Osteoblast (primary cell): ENCODE data around the gene ANKRD44. TPM values are rescaled to one million over a fixed set of nuclear protein-coding genes. Genes with fewer than 3 reads are reported as not detected.

ENCODE experiments used
- DNase-seq: peaks from one replicate; pipeline ENCODE4 v3.0.0; 2011; ENCODE audit warnings: low spot score, mixed read lengths; ENCODE audit not compliant: insufficient read length; ENCODE audit errors: missing footprints
- H2AFZ ChIP-seq: 2 replicates; pipeline ENCODE4 v1.6.0; 2011; ENCODE audit warnings: mild to moderate bottlenecking, low read length
- H3K27ac ChIP-seq: 2 replicates; pipeline ENCODE4 v1.5.1; 2011; ENCODE audit warnings: mild to moderate bottlenecking, low read depth, low read length, moderate library complexity
- H3K27me3 ChIP-seq: 2 replicates; pipeline ENCODE4 v1.6.0; 2012; ENCODE audit warnings: mild to moderate bottlenecking, control low read depth, inconsistent platforms, low read length, moderate library complexity; ENCODE audit not compliant: insufficient read depth
- H3K36me3 ChIP-seq: 2 replicates; pipeline ENCODE4 v1.5.1; 2011; ENCODE audit warnings: mild to moderate bottlenecking, low read length, control low read depth, moderate library complexity; ENCODE audit not compliant: insufficient read depth
- H3K4me1 ChIP-seq: 2 replicates; pipeline ENCODE4 v1.5.1; 2011; ENCODE audit warnings: mild to moderate bottlenecking, low read length, control low read depth, moderate library complexity; ENCODE audit not compliant: insufficient read depth
- H3K4me2 ChIP-seq: 2 replicates; pipeline ENCODE4 v1.6.0; 2011; ENCODE audit warnings: mild to moderate bottlenecking, low read length; ENCODE audit not compliant: insufficient read depth
- H3K4me3 ChIP-seq: fragments of 200-600 bp; sonication (generic); 3 replicates; pipeline ENCODE4 v1.5.1; 2012; ENCODE audit warnings: mild to moderate bottlenecking, low read length, inconsistent platforms; ENCODE audit not compliant: insufficient read depth
- H3K79me2 ChIP-seq: 2 replicates; pipeline ENCODE4 v1.6.0; 2012; ENCODE audit warnings: mild to moderate bottlenecking, low read length, control low read depth, inconsistent platforms; ENCODE audit not compliant: insufficient read depth
- H3K9me3 ChIP-seq: 2 replicates; pipeline ENCODE4 v1.5.1; 2011; ENCODE audit warnings: low read depth, low read length, control low read depth
- H4K20me1 ChIP-seq: 2 replicates; pipeline ENCODE4 v1.6.0; 2012; ENCODE audit warnings: mild to moderate bottlenecking, low read length, control low read depth; ENCODE audit not compliant: insufficient read depth
- total RNA-seq: library from RNA; depleted of rRNA; stranded (reverse); fragments of >200 nt; gene quantifications from 2 replicates; pipeline ENCODE4 v1.2.3, GENCODE V29; 2012
- TF ChIP-seq, protein P1 (sequence below): IDR thresholded peaks from 2 replicates; pipeline ENCODE4 v1.5.1; 2011; ENCODE audit warnings: mild to moderate bottlenecking, low read depth, low read length, moderate library complexity; ENCODE audit errors: extremely low read depth

The ANKRD44 gene
- total RNA-seq, 1 donor: 44.5 TPM

DNA sequence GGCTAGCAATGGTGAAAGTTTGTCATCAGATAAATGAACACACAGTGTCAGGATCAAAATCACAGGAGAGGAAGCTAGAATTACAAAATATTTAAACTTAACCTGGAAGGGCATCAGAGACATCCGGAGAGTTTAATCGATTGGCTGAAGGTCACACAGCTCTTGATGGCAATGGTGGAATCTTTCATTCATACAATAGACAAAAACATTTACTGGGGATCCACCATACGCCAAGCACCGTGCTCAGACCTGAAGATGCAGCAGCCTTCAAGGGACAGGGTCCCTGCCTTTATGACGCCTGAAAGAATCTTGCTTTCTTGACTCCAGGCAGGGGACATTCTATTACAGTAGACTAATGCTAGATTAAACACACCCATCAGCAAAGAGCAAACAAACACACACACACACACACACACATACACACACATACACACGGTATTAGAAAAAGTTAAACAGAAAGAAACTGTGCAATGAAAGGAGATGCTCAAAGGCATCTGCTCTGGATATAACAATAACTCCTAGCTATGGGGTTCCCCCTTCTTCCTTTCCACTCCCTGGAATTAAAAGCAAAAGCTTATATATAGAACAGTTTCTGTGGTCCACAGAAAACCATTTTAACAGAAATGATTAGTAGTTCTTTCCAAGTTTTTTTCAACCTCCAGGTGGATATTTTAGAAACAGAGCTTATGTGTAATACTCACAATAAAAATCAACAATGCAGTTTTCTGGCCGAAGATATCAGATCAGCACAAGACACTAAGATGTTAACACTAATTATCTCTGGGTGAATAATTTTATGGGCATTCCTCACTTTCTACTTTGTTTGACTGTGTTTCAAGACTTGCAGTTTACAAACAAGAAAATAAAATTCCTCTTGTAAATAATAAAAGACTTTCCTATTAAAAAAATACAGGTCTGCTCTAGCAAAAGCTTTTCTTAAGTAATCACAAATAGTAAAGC is 151.7 kb downstream of the ANKRD44 start:
- peak overlapping the region; percentile 65 for H3K4me2 ChIP-seq
- H3K4me3 ChIP-seq: peak overlapping the region; percentile 24
- no peaks in the 10 kb centered on the region for H3K36me3 ChIP-seq
- no peaks in the 10 kb centered on the region for H3K79me2 ChIP-seq
- H3K9me3 ChIP-seq: no peaks in the 10 kb centered on the region
- no peaks in the 10 kb centered on the region for H4K20me1 ChIP-seq
- H3K4me1 ChIP-seq: peaks cover 24% of the 10 kb centered on the region
- TF ChIP-seq, protein P1, sequence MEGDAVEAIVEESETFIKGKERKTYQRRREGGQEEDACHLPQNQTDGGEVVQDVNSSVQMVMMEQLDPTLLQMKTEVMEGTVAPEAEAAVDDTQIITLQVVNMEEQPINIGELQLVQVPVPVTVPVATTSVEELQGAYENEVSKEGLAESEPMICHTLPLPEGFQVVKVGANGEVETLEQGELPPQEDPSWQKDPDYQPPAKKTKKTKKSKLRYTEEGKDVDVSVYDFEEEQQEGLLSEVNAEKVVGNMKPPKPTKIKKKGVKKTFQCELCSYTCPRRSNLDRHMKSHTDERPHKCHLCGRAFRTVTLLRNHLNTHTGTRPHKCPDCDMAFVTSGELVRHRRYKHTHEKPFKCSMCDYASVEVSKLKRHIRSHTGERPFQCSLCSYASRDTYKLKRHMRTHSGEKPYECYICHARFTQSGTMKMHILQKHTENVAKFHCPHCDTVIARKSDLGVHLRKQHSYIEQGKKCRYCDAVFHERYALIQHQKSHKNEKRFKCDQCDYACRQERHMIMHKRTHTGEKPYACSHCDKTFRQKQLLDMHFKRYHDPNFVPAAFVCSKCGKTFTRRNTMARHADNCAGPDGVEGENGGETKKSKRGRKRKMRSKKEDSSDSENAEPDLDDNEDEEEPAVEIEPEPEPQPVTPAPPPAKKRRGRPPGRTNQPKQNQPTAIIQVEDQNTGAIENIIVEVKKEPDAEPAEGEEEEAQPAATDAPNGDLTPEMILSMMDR: no peak
- H3K27me3 ChIP-seq: no peaks in the 10 kb centered on the region
- no peak for DNase-seq
- peak overlapping the region; percentile 79 for H3K27ac ChIP-seq
- H2AFZ ChIP-seq: peak overlapping the region; percentile 55

DNA sequence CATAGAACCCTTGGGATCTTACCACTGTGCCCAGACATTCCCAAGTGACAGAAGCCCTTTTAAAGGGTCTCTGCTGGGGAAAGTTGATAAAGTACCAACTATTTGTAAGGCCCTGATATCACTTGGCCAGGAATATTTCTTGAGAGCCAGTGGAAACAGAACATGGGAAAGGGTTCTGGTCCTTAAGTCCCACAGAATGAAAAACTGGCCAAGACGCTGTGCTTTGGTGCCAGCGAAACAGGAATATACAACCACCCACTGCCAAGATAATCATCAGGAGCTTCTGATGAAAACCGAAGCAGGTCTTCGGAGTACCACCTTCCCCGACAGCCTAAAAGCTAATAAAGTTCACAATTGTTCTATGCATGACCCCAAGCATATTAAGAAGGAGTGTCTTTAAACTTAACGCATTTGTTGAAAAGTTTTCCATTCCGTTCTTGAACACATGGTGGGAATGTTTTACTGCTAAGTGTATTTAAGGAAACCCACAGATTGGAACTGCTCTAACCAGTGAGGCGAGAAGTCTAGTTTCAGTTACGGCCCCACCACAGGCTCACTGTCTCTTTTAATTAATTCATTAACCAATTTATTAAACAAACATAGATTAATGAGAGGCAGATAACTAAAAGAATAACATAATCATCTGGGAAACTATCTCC is 152.6 kb downstream of the ANKRD44 start:
- no peaks in the 10 kb centered on the region for H3K79me2 ChIP-seq
- H2AFZ ChIP-seq: peak overlapping the region; percentile 55
- H3K9me3 ChIP-seq: no peaks in the 10 kb centered on the region
- H3K4me1 ChIP-seq: peaks cover 28% of the 10 kb centered on the region
- TF ChIP-seq, protein P1: no peak
- peak overlapping the region; percentile 65 for H3K4me2 ChIP-seq
- no peaks in the 10 kb centered on the region for H3K36me3 ChIP-seq
- H4K20me1 ChIP-seq: no peaks in the 10 kb centered on the region
- DNase-seq: no peak
- H3K27ac ChIP-seq: peak overlapping the region; percentile 79
- no peaks in the 10 kb centered on the region for H3K27me3 ChIP-seq
- H3K4me3 ChIP-seq: peak overlapping the region; percentile 24

DNA sequence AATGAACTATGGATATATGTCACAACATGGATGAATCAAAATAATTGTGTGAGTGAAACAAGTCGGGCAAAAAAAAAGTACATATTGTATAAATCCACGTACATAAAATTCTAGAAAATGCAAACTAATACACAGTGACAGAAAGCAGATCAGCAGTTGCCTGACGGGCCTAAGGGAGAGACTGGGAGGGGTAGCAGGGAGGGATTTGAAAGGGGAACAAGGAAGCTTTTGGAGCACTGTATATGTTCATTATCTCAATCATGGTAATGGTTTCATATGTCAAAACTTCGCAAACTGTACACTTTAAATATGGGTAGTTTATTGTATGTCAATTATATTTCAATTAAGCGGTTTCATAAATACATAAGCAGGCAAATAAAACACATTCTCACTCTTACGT is 153.8 kb downstream of the ANKRD44 start:
- Histone ChIP-seq H3K27me3 (no peaks in the 10 kb centered on the region), H3K4me1 (peaks cover 40% of the 10 kb centered on the region), H2AFZ (no peak overlapping the region), H3K36me3 (no peaks in the 10 kb centered on the region), H4K20me1 (no peaks in the 10 kb centered on the region), H3K9me3 (no peaks in the 10 kb centered on the region), H3K27ac (no peak overlapping the region), H3K79me2 (no peaks in the 10 kb centered on the region), H3K4me3 (no peak overlapping the region), H3K4me2 (no peak overlapping the region)
- TF ChIP-seq, protein P1: no peak
- no peak for DNase-seq
